ENCODE measurements around the gene TNN.

- TF ChIP-seq POLR2A (IDR thresholded peaks at IDR 0.05) (no peak), POLR2AphosphoS5 (IDR thresholded peaks at IDR 0.05) (no peak)
Observed at GRCh38 chr1:175166746-175167145, 99.1 kb downstream of the TNN start.
